SKM-1 treated with dmso at 0.1 percent for 144 hours (cell line): ENCODE measurements around the gene MFSD6L.

Experiments used
- DNase-seq: peaks from one replicate; lab custom pipeline; 2025; ENCODE audit not compliant: unreplicated experiment; lab: John Stamatoyannopoulos, UW

MFSD6L gene

DNA sequence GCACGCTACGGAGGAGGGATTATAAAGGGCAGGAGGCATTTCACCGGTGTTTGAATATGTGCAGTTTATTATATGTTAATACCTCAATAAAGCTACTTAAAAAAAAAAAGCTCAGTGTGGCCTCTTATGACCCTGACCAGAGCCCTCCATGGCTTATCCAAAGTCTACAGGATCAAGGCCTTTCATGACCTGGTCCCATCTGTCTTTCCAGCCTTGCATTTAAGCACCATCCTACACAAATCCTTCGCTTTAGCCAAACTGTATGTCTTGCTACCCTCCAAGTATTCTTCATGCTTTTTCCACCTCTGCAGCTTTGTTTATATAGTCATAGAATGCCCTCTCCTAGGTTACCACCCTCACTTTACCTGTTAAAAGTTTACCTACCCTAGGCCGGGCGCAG, 6.5 kb downstream of the MFSD6L start:
- DNase-seq = no peak

DNA sequence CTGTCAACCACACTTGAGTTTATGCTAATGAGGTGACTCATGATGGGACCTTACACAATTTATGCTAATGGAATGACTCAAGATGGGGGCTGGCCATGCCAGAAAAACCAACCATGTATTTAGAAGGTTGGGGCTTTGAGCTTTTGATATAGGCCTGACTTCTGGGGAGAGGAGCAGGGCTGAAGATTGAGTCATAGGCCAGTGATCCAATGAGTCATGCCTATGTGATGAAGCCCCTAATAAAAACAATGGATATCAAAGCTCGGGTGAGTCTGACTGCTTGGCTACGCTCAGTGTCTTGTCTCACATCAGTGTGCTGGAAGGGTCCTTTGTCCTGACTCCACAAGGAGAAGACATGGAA, 7.3 kb downstream of the MFSD6L start:
- no peak for DNase-seq

DNA sequence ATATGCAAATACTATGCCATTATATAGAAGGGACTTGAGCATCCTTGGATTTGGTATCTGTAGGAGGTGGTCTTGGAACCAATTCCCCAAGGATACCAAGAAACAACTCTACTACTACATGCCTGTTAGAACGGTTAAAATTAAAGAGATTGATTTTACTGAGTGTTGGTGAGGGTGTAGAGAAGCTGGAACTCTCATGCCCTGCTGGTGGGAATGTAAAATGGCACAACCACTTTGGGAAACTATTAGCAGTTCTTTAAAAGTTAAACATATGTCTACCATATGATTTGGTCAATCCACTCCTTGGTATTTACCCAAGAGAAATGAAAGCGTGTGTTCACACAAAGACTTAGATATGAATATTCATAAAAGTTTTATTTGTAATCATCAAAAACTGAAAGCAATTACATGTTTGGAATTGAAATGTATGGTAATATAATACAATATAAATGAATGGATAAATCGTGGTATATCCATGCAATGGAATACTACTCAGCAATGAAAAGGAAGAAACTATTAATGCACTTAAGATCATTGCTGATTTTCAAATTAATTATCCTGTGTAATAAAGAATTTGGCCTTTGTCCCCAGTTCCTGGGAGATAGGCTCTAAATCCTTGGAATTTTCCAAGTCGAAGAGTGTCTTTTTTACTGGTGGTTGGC, 7.8 kb downstream of the MFSD6L start:
- no peak for DNase-seq

DNA sequence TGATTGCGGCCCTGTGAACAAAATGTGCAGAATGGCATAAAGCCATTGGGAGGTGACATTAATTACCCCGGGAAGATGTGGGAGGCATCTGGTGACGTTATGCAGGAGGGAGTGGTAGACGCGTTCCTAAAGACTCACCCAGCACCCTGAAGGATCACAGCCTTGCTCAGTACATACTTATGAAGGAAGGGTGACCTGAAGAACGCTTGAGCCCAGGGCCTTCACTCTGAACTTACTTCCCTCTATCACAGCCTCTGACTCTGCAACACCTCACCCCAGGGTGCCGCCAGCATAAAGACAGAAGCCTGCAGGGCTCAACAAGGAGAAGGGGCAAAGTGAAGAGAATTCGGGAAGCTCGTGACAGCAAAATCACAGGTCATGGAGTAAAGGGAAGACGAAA, 9.4 kb downstream of the MFSD6L start:
- DNase-seq = no peak

DNA sequence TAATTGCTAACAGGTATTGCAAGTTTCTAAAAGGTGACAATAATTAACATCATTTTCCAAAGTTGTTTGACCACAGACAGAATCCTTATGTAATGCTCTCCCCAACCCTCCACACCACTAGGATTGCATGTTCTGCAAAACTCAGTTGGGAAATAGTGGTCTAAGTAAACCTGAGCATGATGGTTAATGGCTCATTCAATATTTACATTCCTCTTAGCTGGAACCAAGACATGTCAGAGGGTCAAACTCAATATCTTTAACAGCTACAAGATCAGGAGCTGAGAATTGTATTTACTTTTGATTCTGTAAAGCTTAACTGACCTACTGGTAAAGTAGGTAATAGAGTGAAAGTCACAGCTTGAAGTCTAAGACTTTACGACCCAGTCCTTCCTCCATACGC, 10.2 kb downstream of the MFSD6L start:
- DNase-seq = no peak

DNA sequence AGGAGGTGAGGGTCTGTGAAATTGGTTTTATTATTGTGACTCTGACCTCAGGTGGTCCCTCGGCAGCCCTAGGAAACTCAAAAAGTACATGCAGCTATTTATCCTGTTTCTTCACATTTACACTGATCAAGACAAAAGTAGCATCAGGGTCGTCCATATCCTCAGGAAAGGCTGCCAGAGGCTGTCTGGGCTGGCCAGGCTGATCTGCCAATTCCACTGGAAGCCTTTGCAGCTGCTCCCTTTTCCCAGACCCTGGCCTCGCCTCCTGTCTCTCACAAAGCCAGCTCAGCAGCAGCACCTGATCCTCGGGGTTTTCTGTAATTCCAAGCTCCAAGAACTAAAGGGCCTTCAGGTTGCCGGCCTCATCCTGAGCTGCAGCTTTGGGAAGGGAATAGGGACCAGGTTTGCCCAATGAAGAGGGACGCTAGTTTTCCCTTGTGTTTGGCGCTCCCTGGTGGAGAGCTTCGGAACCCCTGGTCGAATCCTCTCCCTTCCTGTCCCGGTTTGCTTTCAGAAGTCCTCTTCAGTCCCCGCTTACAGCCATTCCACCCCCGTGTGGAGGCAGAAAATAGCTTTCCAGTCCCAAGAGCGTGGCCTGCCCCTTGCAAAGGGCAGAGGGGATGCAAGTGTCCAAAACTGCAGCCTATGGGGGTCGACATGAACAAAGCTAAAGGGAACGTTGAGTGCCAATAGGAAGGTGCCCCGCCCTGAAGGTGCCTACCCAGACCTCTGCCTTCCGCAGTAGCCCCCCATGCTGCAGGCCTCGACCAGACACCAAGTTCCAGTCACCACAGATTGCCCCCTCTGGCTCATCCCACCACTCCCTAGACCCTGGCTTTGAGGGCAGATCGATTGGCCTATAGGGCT, 13.4 kb downstream of the MFSD6L start:
- peak; percentile 3 for DNase-seq

DNA sequence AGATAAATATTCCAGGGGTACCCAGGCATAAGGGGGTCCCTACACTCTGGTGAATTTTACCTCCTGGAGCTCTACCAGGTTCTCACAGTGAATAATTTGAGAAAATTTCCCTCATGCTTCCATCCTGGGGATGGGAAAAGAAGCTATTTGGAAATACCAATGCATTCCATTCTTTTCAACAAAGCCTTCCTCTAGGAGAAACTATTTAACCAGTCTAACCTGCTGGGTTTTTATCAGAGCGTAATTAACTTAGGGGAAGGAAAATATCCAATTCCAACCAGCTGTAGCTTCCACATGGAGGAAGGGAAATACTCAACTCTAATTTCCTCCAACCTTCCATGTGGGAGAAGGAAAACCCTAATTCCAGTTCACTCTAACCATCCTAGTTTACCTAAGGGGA, 17.0 kb downstream of the MFSD6L start:
- no peak for DNase-seq

DNA sequence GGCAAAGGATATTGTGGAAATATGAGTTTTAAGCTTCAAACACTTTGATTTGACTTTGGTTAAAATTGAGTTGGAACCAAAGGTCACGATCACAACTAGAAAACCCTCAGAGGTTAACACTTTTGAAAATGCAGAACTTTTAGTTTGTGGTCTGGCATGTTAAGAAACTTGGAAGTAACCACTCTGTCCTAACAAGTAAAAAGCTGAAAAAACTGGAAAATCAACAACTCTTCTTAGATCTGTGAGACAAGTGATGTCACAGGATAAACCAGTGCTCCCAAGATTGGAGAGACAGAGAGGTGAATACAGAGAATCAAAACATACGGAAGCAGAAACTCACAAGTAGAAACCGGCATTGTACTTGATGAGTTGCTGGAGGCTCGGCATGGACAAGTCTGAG, 17.4 kb downstream of the MFSD6L start:
- DNase-seq = no peak

DNA sequence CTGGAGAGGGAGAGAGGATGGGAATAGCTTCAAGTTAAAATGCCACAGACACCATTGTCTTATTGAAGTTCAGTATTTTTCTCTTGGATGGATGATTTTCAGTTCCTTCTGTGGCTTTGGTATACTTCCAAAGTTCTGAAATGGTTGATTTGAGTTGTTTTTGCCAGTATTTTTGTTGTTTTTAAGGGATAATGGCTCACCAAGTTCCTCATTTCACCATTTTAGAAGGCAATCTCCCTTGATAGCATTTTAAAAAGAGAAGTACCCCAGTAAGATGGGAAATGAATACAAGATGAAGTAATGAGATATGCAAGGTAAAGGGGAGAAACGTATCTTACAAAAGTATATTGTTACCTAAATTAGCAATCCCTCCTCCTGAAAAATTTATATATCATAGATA, 22.3 kb downstream of the MFSD6L start:
- no peak for DNase-seq

DNA sequence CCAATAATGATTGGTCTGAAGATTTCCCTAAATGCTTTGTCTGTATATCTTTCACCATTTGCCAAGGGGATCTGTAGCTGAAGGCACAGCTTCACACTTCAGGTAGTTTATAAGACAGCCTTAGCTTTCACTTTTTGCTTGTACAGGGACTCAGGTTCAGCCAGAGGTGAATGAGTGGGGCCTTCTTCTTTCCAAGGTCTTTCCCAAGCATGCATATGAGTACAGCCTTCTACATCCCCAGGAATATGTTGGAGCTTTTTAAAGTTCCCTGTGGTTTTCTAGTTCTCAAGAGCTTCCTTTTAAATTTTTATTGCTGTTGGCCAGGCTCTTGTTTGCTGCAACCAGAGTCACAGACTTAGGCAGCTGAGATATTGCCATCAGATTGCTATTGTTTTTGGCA, 22.9 kb downstream of the MFSD6L start:
- DNase-seq = no peak

DNA sequence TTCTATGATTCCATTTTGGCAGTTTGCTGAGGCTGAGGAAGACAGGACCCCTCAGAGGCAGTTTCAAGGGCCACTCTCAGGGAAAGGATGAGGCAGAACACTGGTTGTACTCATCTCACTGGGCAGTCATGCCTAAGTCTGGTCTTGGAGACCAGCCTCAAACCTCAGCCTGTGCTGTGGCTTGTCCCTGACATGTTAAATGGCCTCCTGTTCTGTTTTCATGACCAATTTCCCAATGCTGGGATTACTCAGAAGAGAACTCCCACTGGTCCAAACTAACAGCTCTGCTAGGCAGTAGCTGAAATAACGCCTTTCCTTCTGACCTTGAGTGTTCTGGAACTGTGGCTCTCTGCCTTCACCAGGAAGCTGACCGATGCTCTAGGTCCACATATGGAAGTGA, 32.4 kb downstream of the MFSD6L start:
- no peak for DNase-seq

DNA sequence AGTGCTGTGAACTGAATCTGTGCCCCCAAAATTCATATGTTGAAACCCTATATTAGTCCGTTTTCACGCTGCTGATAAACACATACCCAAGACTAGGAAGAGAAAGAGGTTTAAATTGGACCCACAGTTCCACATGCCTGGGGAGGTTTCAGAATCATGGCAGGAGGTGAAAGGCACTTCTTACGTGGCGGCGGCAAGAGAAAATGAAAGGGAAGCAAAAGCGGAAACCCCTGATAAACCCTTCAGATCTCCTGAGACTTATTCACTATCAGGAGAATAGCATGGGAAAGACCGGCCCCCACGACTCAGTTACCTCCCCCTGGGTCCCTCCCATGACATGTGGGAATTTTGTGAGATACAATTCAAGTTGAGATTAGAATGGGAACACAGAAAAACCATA, 37.2 kb downstream of the MFSD6L start:
- no peak for DNase-seq

DNA sequence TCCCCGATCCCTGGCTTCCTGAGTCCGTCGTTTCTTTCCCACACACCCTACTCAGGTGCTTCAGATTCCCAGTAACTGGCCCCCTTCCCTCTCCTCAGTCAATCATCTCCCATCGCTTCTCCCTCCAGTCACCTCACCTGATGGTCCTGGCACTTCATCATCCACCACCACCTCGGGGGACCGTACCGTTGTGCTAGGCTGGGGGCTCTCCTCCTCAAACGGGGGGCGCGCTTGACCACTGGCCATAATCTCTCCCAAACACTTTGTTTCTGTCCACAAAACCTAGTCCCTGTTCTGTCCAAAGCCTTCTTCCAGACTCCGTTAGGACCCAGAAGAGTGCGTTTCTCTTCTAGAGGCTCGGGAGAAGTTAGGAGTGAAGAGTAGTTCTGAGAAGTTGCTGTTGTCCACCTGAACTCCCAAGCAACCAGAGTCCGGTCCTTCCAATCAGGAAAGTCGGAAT, 41.0 kb downstream of the MFSD6L start, which contains the start of gene SPDYE4:
TSS of gene SPDYE4 (minus strand) at position 410 of the 460 bp plus-strand sequence. CDS start at position 246, 164 bp downstream.
- no peak for DNase-seq

DNA sequence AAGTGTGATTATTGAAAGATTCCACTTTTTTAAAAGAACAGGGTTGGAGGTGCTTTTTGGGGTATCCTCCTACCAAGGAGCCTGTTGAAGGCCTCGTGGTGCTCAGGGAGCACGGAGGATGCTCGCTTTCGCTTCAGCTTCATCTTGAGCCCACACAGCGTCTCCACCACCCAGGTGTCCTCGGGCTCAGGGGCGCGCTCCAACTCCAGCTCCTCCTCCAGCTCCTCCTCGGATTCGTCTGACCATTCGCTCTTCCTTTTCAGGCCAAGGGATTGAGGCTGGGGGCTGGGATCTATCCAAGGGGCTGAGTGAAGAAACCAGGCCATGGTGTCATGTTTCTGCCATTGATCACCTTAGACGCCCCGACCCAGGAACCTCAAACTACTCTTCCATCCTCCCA, 42.0 kb downstream of the MFSD6L start:
- DNase-seq = no peak

DNA sequence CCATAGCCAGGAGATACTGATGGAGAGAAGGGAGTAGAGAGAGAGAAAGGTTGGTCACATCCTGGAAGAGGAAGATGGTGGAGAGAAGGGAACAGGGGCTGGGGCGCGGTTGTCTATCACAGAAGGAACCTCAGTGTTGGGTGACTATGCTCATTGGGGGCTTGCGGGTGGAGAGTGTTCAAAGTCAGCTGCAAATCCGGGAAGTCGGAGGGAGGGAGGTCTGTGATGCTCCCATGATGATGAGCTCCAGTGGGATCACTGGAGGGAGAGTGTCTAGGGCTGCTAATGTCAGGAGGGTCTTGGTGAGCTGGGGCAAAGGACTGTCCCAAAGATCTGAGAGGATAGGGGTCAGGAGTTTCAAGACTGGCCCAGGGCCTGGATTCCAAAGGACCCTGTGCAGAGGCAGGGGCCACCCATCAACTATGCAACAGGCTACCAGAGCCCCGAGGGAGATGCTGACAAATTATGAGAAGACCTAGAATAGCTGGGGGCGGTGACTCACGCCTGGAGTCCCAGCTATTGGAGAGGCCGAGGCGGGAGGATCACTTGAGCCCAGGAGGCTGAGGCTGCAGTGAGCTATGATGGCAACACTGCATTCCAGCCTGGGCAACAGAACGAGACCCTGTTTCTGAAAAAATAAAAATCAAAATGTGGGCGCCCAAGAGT, 43.4 kb downstream of the MFSD6L start:
- no peak for DNase-seq

DNA sequence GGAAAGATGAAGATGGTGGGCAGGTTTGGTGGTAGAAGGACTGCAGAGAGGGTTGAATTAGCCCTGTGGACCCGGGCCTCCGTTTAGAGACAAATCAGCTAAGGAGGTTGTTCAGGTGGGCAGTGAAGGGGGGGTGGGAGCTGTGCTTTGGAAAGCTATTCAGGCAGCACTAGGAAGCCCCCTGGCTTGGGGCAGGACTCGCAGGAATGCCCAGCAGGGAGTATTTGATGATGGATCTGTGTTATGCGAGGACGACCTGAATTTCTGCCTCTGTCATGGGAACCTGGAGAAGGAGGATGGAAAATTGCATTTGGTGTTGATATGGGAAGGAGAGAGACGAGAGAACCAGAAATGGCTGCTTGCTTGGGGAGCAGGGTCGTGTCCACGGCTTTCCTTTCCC, 44.3 kb downstream of the MFSD6L start:
- DNase-seq = no peak

DNA sequence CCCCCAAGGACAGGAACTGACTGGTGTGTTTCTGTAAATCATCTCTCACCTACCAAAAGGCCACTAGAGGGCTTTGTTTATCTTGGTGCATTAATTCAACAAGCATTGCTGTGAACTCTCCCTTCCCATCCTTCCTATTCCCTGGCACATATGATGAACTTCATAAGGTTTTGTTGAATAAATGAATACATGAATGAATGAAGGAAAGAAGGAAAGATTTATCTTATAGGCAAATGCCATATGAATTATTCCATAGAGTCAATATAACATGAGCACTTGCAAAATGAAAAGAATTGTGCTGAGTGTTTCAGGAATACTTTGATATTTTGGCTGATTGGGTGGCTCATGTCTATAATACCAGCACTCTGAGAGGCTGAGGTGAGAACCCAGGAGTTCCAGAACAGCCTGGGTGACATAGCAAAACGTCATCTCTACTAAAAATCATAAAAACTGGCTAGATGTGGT, 45.2 kb downstream of the MFSD6L start:
- peak; percentile 8 for DNase-seq

DNA sequence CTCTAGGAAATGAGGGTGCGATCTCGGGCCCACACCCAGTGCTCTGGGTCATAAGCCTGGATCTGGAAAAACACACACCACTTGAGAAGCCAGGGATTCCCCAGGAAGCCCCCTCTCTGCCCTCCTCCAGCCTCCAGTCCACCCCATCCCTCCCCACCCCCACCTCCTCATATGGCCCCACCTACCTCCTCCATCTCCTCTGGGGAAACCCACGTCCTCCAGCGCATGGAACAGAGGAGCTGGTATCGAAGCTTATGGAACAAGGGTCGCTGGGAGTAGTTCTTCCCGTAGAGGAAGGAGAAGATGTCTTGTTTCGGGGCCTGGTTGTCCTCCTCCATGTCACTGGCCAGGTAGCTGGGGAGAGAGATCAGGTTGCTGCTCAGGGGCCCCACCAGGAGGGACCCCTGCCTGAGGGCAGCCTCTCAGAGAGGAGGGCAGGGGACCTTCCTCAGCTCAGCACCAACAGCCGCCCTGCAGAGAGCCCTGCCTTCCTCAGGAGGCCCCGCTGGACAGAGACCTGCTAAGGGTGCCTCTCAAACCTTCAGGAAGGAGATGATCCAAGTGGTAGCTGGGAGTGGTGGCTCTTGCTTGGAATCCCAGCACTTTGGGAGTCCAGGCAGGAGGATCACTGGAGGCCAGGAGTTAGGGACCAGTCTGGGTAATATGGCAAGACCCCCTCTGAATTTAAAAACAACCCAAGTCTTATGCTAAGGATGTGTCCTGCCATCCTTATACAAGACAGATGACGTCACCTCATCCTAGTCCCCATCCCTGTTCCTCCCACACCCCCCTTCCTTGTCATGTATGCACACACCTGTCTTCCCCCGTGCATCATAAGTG, 45.8 kb downstream of the MFSD6L start:
- no peak for DNase-seq

DNA sequence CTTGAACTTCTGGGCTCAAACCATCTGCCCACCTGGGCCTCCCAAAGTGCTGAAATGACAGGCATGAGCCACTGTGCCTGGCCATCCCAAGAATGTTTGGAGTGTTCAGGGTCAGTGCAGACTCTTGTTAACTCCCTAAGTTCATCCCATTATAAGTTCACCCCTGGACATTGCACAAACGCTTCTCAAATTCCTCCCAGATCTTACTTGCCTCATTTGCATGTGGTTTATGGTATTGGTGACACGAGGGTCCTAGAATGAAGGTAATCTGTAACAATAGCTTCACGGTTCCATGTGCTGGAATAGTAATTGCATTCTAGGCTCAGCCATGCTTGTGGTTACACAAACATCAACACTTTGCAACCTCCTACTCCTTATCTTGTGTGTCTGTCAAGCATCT, 49.5 kb downstream of the MFSD6L start:
- DNase-seq = no peak

DNA sequence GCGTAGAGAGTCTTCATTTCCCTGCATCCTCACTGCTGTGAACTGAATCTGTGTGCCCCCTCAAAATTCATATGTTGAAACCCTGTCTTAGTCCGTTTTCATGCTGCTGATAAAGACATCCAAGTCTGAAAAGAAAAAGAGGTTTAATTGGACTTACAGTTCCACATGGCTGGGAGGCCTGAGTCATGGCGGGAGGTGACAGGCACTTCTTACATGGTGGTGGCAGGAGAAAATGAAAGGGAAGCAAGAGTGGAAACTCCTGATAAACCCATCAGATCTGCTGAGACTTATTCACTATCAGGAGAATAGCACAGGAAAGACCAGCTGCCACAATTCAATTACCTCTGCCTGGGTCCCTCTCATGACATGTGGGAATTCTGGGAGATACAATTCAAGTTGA, 51.4 kb downstream of the MFSD6L start:
- DNase-seq = no peak
